ENCODE measurements around the gene TRPM4.

Gene TRPM4

DNA sequence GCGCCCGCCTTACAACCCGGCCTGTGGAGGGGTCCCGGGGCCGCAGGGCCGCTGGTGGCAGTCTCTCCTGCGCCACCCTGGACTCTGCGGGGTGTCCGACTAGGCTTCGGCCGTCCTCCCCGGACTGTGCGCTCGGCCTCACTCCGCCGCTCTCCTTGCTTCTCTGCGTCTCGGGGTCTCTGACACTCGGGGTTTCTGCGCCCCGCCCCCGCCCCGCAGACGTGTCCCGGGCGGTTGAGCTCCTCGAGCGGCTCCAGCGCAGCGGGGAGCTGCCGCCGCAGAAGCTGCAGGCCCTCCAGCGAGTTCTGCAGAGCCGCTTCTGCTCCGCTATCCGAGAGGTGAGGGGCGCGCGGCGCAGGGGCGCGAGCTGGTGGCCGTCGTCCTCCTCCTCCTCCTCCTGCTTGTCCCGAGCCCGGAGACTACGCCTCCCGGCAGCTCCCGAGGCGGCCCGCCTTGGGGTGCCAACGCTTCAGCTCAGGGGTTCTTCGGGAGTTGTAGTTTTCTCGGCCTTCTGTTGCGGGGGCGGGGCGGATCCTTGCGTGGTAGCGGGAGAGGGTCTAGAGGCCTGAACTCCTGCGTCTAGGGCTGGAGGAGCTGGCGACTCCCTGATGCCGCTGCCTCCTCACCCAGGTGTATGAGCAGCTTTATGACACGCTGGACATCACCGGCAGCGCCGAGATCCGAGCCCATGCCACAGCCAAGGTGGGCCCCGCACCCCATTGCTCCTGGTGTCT lies 42.8 kb upstream of the TRPM4 start:
- Histone ChIP-seq H4K20me1 (ENCODE audit: low read depth, low read length) (no peaks in the 10 kb centered on the region), H3F3A (ENCODE audit: insufficient read depth) (peaks cover 20% of the 10 kb centered on the region; the same call in 1 of the 2 replicates), H3K9me2 (replicated peaks; ENCODE audit: insufficient read depth, low read length) (no peaks in the 10 kb centered on the region), H3K9ac (ENCODE audit: low read length) (peak overlapping the region; percentile 59), H3K9me3 (ENCODE audit: insufficient read depth, low read length) (no peaks in the 10 kb centered on the region), H2AFZ (ENCODE audit: low read depth, low read length, severe bottlenecking) (peak overlapping the region; percentile 68), H3K27ac (ENCODE audit: low read depth, low read length) (no peak overlapping the region), H3K27me3 (ENCODE audit: low read length) (no peaks in the 10 kb centered on the region), H3K4me2 (ENCODE audit: low read depth, low read length, poor library complexity, severe bottlenecking) (peak overlapping the region; percentile 94), H3K4me3 (ENCODE audit: insufficient read depth, low read length, poor library complexity, severe bottlenecking) (peak overlapping the region; percentile 53), H3K79me2 (ENCODE audit: insufficient read depth, low read length) (no peaks in the 10 kb centered on the region), H3K36me3 (ENCODE audit: low read length) (no peaks in the 10 kb centered on the region)
- TF ChIP-seq, protein P1, sequence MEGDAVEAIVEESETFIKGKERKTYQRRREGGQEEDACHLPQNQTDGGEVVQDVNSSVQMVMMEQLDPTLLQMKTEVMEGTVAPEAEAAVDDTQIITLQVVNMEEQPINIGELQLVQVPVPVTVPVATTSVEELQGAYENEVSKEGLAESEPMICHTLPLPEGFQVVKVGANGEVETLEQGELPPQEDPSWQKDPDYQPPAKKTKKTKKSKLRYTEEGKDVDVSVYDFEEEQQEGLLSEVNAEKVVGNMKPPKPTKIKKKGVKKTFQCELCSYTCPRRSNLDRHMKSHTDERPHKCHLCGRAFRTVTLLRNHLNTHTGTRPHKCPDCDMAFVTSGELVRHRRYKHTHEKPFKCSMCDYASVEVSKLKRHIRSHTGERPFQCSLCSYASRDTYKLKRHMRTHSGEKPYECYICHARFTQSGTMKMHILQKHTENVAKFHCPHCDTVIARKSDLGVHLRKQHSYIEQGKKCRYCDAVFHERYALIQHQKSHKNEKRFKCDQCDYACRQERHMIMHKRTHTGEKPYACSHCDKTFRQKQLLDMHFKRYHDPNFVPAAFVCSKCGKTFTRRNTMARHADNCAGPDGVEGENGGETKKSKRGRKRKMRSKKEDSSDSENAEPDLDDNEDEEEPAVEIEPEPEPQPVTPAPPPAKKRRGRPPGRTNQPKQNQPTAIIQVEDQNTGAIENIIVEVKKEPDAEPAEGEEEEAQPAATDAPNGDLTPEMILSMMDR (IDR thresholded peaks at IDR 0.05; ENCODE audit: insufficient read depth, low read length, poor library complexity, severe bottlenecking), result no peak
- no peak for TF ChIP-seq EZH2phosphoT487 (conservative IDR thresholded peaks at IDR 0.05; ENCODE audit: low read length)

DNA sequence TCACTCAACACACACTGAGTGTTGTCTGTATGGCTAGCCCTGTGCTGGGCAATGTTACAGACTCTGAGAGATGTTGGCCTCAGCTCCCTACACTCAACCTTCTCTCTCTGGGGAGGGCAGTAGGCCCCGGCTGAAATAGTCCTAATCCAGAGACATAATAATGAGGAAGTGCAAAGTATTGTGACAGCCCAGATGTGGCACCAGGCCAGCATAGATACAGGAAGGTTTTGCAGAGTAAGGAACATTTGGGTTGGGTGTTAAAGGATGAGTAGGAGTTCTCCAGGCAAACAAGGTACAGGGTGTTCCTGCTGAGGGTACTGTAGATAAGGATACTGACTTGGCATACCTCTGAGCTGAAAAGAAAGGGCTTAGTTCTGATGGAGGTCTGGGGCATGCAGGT lies 41.0 kb upstream of the TRPM4 start:
- TF ChIP-seq, protein P1 (IDR thresholded peaks at IDR 0.05; ENCODE audit: insufficient read depth, low read length, poor library complexity, severe bottlenecking), result no peak
- TF ChIP-seq EZH2phosphoT487 (conservative IDR thresholded peaks at IDR 0.05; ENCODE audit: low read length), result no peak
- no peaks in the 10 kb centered on the region for H3K79me2 ChIP-seq (ENCODE audit: insufficient read depth, low read length)
- H3K9ac ChIP-seq (ENCODE audit: low read length), result no peak overlapping the region
- H2AFZ ChIP-seq (ENCODE audit: low read depth, low read length, severe bottlenecking), result no peak overlapping the region
- no peak overlapping the region for H3K4me3 ChIP-seq (ENCODE audit: insufficient read depth, low read length, poor library complexity, severe bottlenecking)
- no peaks in the 10 kb centered on the region for H4K20me1 ChIP-seq (ENCODE audit: low read depth, low read length)
- H3K9me2 ChIP-seq (replicated peaks; ENCODE audit: insufficient read depth, low read length), result no peaks in the 10 kb centered on the region
- peaks cover 7% of the 10 kb centered on the region; the same call in 1 of the 2 replicates for H3F3A ChIP-seq (ENCODE audit: insufficient read depth)
- H3K9me3 ChIP-seq (ENCODE audit: insufficient read depth, low read length), result no peaks in the 10 kb centered on the region
- no peak overlapping the region for H3K27ac ChIP-seq (ENCODE audit: low read depth, low read length)
- H3K4me2 ChIP-seq (ENCODE audit: low read depth, low read length, poor library complexity, severe bottlenecking), result no peak overlapping the region
- H3K27me3 ChIP-seq (ENCODE audit: low read length), result no peaks in the 10 kb centered on the region
- no peaks in the 10 kb centered on the region for H3K36me3 ChIP-seq (ENCODE audit: low read length)

DNA sequence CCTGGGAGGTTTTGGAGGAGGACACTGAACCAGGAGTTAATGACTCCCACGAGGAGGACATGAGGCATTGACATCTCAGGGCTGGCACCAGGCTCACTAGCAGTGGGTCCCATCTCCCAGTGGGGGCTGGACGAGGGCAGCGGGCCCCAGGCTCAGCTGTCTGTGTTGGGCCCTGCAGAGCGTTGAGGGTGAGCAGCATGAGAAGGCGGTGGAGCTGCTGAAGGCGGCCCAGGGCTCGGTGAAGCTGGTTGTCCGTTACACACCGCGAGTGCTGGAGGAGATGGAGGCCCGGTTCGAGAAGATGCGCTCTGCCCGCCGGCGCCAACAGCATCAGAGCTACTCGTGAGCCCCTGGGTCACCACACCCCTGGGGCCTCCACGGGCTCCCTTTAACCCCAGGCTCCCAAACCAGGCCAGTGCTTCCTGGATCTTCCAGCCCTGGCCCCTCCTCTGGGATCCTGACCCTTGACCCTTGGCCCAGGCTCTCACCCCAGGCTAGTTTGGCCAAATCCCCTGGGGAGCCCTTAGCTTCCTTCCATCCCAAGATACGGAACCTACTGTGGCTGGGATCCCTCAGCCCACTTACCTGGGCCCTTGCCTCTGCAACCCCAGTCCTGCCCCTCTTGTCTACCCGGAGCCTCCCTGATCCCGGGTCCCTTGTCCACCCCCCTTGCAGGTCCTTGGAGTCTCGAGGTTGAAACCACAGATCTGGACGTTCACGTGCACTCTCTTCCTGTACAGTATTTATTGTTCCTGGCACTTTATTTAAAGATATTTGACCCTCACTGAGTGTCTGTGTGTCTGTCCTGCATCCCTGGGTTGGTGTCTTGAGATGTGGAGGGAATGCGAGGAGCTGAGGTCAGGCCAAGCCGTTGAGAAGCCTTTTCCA lies 39.7 kb upstream of the TRPM4 start:
- no peaks in the 10 kb centered on the region for H3K27me3 ChIP-seq (ENCODE audit: low read length)
- H3K9me3 ChIP-seq (ENCODE audit: insufficient read depth, low read length), result no peaks in the 10 kb centered on the region
- H3F3A ChIP-seq (ENCODE audit: insufficient read depth), result peaks cover 7% of the 10 kb centered on the region; the same call in 1 of the 2 replicates
- H2AFZ ChIP-seq (ENCODE audit: low read depth, low read length, severe bottlenecking), result peak overlapping the region; percentile 25
- H3K36me3 ChIP-seq (ENCODE audit: low read length), result no peaks in the 10 kb centered on the region
- H3K4me2 ChIP-seq (ENCODE audit: low read depth, low read length, poor library complexity, severe bottlenecking), result peak overlapping the region; percentile 89
- peak overlapping the region; percentile 65 for H3K27ac ChIP-seq (ENCODE audit: low read depth, low read length)
- TF ChIP-seq EZH2phosphoT487 (conservative IDR thresholded peaks at IDR 0.05; ENCODE audit: low read length), result no peak
- TF ChIP-seq, protein P1 (IDR thresholded peaks at IDR 0.05; ENCODE audit: insufficient read depth, low read length, poor library complexity, severe bottlenecking), result no peak
- H3K9ac ChIP-seq (ENCODE audit: low read length), result peak overlapping the region; percentile 74
- H4K20me1 ChIP-seq (ENCODE audit: low read depth, low read length), result no peaks in the 10 kb centered on the region
- peak overlapping the region; percentile 66 for H3K4me3 ChIP-seq (ENCODE audit: insufficient read depth, low read length, poor library complexity, severe bottlenecking)
- no peaks in the 10 kb centered on the region for H3K79me2 ChIP-seq (ENCODE audit: insufficient read depth, low read length)
- H3K9me2 ChIP-seq (replicated peaks; ENCODE audit: insufficient read depth, low read length), result no peaks in the 10 kb centered on the region

All from SU-DHL-6 (cell line).